Measurements from ENCODE around the gene SPDYE6.

The SPDYE6 gene

DNA sequence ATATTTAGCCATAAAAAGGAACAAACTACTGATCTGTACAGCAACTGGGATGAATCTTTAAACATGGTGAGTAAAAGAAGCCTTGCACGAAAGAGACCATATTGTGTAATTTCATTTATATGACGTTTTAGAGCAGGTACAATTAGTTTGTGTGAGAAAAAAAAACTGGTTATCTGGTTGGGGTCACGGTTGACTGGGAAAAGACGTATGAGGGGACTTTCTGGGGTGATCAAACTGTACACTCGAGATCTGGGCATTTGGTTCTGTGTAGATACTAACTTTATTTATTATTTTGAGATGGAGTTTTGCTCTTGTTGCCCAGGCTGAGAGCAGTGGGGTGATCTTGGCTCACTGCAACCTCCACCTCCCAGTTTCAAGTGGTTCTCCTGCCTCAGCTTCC is 44.1 kb upstream of the SPDYE6 start:
- no peaks in the 10 kb centered on the region; the same call in 1 of the 2 replicates for H4K20me1 ChIP-seq (ENCODE audit: low read depth, low read length)

DNA sequence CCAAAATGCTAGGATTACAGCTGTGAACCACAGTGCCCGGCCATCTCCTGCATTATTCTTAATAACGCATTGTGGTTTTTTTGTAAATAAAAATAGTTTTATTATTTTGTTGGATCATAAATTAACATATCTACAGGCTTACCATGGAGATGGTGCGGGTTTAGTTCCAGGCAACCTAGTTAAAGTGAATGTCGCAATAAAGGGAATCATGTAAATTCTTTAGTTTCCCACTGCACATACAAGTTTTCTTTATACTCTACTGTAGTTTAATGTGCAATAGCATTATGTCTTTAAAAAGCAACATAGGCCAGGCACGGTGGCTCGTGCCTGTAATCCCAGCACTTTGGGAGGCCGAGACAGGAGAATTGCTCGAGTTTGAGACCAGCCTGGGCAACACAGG is 42.3 kb upstream of the SPDYE6 start:
- no peaks in the 10 kb centered on the region for H3K9me3 ChIP-seq (ENCODE audit: insufficient read depth, low read length)
- peaks cover 53% of the 10 kb centered on the region for H3F3A ChIP-seq (ENCODE audit: insufficient read depth)
- no peak overlapping the region for H2AFZ ChIP-seq (ENCODE audit: low read depth, low read length, severe bottlenecking)
- H3K27me3 ChIP-seq (ENCODE audit: low read length) = no peaks in the 10 kb centered on the region
- H3K4me3 ChIP-seq (ENCODE audit: insufficient read depth, low read length, poor library complexity, severe bottlenecking) = no peak overlapping the region
- no peak overlapping the region for H3K4me2 ChIP-seq (ENCODE audit: low read depth, low read length, poor library complexity, severe bottlenecking)
- peaks cover 26% of the 10 kb centered on the region for H3K36me3 ChIP-seq (ENCODE audit: low read length)
- H4K20me1 ChIP-seq (ENCODE audit: low read depth, low read length) = no peaks in the 10 kb centered on the region; the same call in 1 of the 2 replicates
- no peak overlapping the region for H3K9ac ChIP-seq (ENCODE audit: low read length)
- H3K79me2 ChIP-seq (ENCODE audit: insufficient read depth, low read length) = peaks cover 12% of the 10 kb centered on the region
- no peak for TF ChIP-seq EZH2phosphoT487 (conservative IDR thresholded peaks at IDR 0.05; ENCODE audit: low read length)
- TF ChIP-seq, protein P1, sequence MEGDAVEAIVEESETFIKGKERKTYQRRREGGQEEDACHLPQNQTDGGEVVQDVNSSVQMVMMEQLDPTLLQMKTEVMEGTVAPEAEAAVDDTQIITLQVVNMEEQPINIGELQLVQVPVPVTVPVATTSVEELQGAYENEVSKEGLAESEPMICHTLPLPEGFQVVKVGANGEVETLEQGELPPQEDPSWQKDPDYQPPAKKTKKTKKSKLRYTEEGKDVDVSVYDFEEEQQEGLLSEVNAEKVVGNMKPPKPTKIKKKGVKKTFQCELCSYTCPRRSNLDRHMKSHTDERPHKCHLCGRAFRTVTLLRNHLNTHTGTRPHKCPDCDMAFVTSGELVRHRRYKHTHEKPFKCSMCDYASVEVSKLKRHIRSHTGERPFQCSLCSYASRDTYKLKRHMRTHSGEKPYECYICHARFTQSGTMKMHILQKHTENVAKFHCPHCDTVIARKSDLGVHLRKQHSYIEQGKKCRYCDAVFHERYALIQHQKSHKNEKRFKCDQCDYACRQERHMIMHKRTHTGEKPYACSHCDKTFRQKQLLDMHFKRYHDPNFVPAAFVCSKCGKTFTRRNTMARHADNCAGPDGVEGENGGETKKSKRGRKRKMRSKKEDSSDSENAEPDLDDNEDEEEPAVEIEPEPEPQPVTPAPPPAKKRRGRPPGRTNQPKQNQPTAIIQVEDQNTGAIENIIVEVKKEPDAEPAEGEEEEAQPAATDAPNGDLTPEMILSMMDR (IDR thresholded peaks at IDR 0.05; ENCODE audit: insufficient read depth, low read length, poor library complexity, severe bottlenecking) = no peak
- H3K9me2 ChIP-seq (replicated peaks; ENCODE audit: insufficient read depth, low read length) = no peaks in the 10 kb centered on the region
- no peak overlapping the region for H3K27ac ChIP-seq (ENCODE audit: low read depth, low read length)

More for the DNA sequence above, 44.1 kb upstream of the SPDYE6 start:
- Histone ChIP-seq H3K9ac (ENCODE audit: low read length) (no peak overlapping the region), H3K27me3 (ENCODE audit: low read length) (no peaks in the 10 kb centered on the region), H2AFZ (ENCODE audit: low read depth, low read length, severe bottlenecking) (no peak overlapping the region), H3K79me2 (ENCODE audit: insufficient read depth, low read length) (peaks cover 14% of the 10 kb centered on the region), H3K9me3 (ENCODE audit: insufficient read depth, low read length) (no peaks in the 10 kb centered on the region), H3K4me3 (ENCODE audit: insufficient read depth, low read length, poor library complexity, severe bottlenecking) (no peak overlapping the region), H3K4me2 (ENCODE audit: low read depth, low read length, poor library complexity, severe bottlenecking) (no peak overlapping the region), H3K36me3 (ENCODE audit: low read length) (peaks cover 29% of the 10 kb centered on the region), H3F3A (ENCODE audit: insufficient read depth) (peaks cover 46% of the 10 kb centered on the region), H3K27ac (ENCODE audit: low read depth, low read length) (peak overlapping the region; percentile 29), H3K9me2 (replicated peaks; ENCODE audit: insufficient read depth, low read length) (no peaks in the 10 kb centered on the region)
- TF ChIP-seq, protein P1 (IDR thresholded peaks at IDR 0.05; ENCODE audit: insufficient read depth, low read length, poor library complexity, severe bottlenecking) = no peak
- TF ChIP-seq EZH2phosphoT487 (conservative IDR thresholded peaks at IDR 0.05; ENCODE audit: low read length) = no peak

DNA sequence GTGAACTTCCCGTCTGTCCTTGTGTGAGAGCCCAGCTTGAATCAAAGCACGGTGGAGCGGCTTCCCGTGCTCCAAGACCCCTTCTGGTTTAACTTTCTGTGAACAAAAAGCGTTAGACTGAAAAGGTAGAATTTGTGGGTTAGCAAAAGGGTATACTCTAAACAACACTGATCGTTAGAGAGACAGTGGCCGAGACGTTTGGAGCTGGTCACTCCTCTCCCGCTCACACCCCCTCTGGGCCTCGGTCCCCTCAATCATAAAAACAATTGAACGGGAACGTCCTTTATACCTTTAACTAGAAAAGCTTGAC is 40.4 kb upstream of the SPDYE6 start:
- TF ChIP-seq, protein P1 (IDR thresholded peaks at IDR 0.05; ENCODE audit: insufficient read depth, low read length, poor library complexity, severe bottlenecking) = no peak
- no peak for TF ChIP-seq EZH2phosphoT487 (conservative IDR thresholded peaks at IDR 0.05; ENCODE audit: low read length)
- peaks cover 12% of the 10 kb centered on the region for H3K79me2 ChIP-seq (ENCODE audit: insufficient read depth, low read length)
- peak overlapping the region; percentile 79 for H3K4me3 ChIP-seq (ENCODE audit: insufficient read depth, low read length, poor library complexity, severe bottlenecking)
- peaks cover 39% of the 10 kb centered on the region for H3F3A ChIP-seq (ENCODE audit: insufficient read depth)
- H4K20me1 ChIP-seq (ENCODE audit: low read depth, low read length) = no peaks in the 10 kb centered on the region; the same call in 1 of the 2 replicates
- peak overlapping the region; percentile 64 for H3K27ac ChIP-seq (ENCODE audit: low read depth, low read length)
- H3K27me3 ChIP-seq (ENCODE audit: low read length) = no peaks in the 10 kb centered on the region
- H2AFZ ChIP-seq (ENCODE audit: low read depth, low read length, severe bottlenecking) = no peak overlapping the region
- peak overlapping the region; percentile 87 for H3K9ac ChIP-seq (ENCODE audit: low read length)
- no peaks in the 10 kb centered on the region for H3K9me3 ChIP-seq (ENCODE audit: insufficient read depth, low read length)
- peaks cover 25% of the 10 kb centered on the region for H3K36me3 ChIP-seq (ENCODE audit: low read length)
- no peaks in the 10 kb centered on the region for H3K9me2 ChIP-seq (replicated peaks; ENCODE audit: insufficient read depth, low read length)
- peak overlapping the region; percentile 71 for H3K4me2 ChIP-seq (ENCODE audit: low read depth, low read length, poor library complexity, severe bottlenecking)

Measured in SU-DHL-6 (cell line).